PC-9 (cell line): ENCODE data around the gene C2orf76. TPM values are rescaled to one million over a fixed set of nuclear protein-coding genes. Genes with fewer than 3 reads are reported as not detected.

Source experiments
- BruUV-seq: library from RNA; stranded (reverse); fragments of 400-500 nt; replicated peaks from 2 replicates; lab custom pipeline; 2021; lab: Mats Ljungman, UMichigan
- CTCF ChIA-PET: fragments of 300-600 bp; sonication (Branson Sonifier 250); formaldehyde crosslinking; loops from one replicate; lab custom pipeline; 2022; ENCODE audit warnings: antibody characterized with exemption; lab: Charles Lee
- POLR2A ChIA-PET: fragments of 300-600 bp; sonication (Branson Sonifier 250); formaldehyde crosslinking; loops from one replicate; lab custom pipeline; 2022; ENCODE audit warnings: antibody characterized with exemption; ENCODE audit not compliant: unreplicated experiment; lab: Charles Lee
- DNase-seq, 2 experiments: peaks; one replicate each; pipeline versions ENCODE4 v3.0.0 to v3.0.0-alpha.2; 2015 to 2022; ENCODE audit warnings: mixed read lengths in 1 of 2
- H2AFZ ChIP-seq: fragments of 200-600 bp; sonication (generic); 2 replicates; pipeline ENCODE4 v1.8.1; 2017; ENCODE audit warnings: antibody characterized with exemption
- H3F3A ChIP-seq: fragments of 200-600 bp; sonication (generic); 2 replicates; pipeline ENCODE4 v1.8.1; 2017; ENCODE audit warnings: antibody characterized with exemption, mild to moderate bottlenecking, low read depth; ENCODE audit not compliant: insufficient read depth
- H3K27ac ChIP-seq: fragments of 200-600 bp; sonication (generic); 2 replicates; pipeline ENCODE4 v1.6.1; 2016; ENCODE audit warnings: mixed run types
- H3K27me3 ChIP-seq: fragments of 200-600 bp; sonication (generic); 2 replicates; pipeline ENCODE4 v1.6.1; 2016; ENCODE audit warnings: low read depth, mixed run types; ENCODE audit not compliant: insufficient read depth
- H3K36me3 ChIP-seq: fragments of 200-600 bp; sonication (generic); 2 replicates; pipeline ENCODE4 v1.6.1; 2016; ENCODE audit warnings: low read depth, mixed run types
- H3K4me1 ChIP-seq: fragments of 200-600 bp; sonication (generic); replicated peaks from 2 replicates; pipeline ENCODE4 v1.6.1; 2016; ENCODE audit warnings: mixed run types; ENCODE audit not compliant: insufficient read depth
- H3K4me2 ChIP-seq: fragments of 200-600 bp; sonication (generic); 2 replicates; pipeline ENCODE4 v1.6.1; 2017; ENCODE audit warnings: mixed run types
- H3K4me3 ChIP-seq: fragments of 200-600 bp; sonication (generic); 2 replicates; pipeline ENCODE4 v1.6.1; 2016; ENCODE audit warnings: mixed run types
- H3K79me2 ChIP-seq: fragments of 200-600 bp; sonication (generic); 2 replicates; pipeline ENCODE4 v1.6.1; 2017; ENCODE audit warnings: low read depth, mixed run types
- H3K9me2 ChIP-seq: fragments of 200-600 bp; sonication (generic); 2 replicates; pipeline ENCODE4 v1.8.1; 2017; ENCODE audit warnings: mild to moderate bottlenecking; ENCODE audit not compliant: insufficient read depth
- H3K9me3 ChIP-seq: fragments of 200-600 bp; sonication (generic); 2 replicates; pipeline ENCODE4 v1.8.1; 2016; ENCODE audit warnings: low read depth; ENCODE audit not compliant: insufficient read depth
- H4K20me1 ChIP-seq: fragments of 200-600 bp; sonication (generic); 2 replicates; pipeline ENCODE4 v1.8.1; 2017; ENCODE audit not compliant: insufficient read depth
- CTCF ChIP-seq: fragments of 200-600 bp; sonication (generic); conservative IDR thresholded peaks from 2 replicates; pipeline ENCODE4 v1.6.1; 2017; ENCODE audit warnings: mixed run types, antibody characterized with exemption, mild to moderate bottlenecking, moderate library complexity
- EZH2 ChIP-seq: fragments of 200-600 bp; sonication (generic); IDR thresholded peaks from 2 replicates; pipeline ENCODE4 v1.8.0; 2017; ENCODE audit warnings: antibody characterized with exemption, low read depth
- intact Hi-C: fragments of 100-400 bp; cut with micrococcal nuclease; formaldehyde crosslinking; loops from one replicate; pipeline ENCODE4 v1.10.0; 2022; ENCODE audit not compliant: unreplicated experiment
- total RNA-seq: library from RNA; stranded (reverse); gene quantifications from 2 replicates; pipeline ENCODE4 v1.2.3, GENCODE V29; 2021

Gene C2orf76
- total RNA-seq, 1 experiment from 2014 or later = 11.5 TPM

GRCh38 chr2:119293900-119294299, 72.7 kb downstream of the C2orf76 start:
- Histone ChIP-seq H3K4me1 (peaks cover 5% of the 10 kb centered on the region), H3K9me3 (no peaks in the 10 kb centered on the region), H3K79me2 (no peaks in the 10 kb centered on the region), H3K4me2 (no peak overlapping the region), H3K27me3 (no peaks in the 10 kb centered on the region), H2AFZ (no peak overlapping the region), H3K9me2 (no peaks in the 10 kb centered on the region), H3K36me3 (no peaks in the 10 kb centered on the region), H3K27ac (no peak overlapping the region), H4K20me1 (no peaks in the 10 kb centered on the region), H3F3A (no peaks in the 10 kb centered on the region), H3K4me3 (no peak overlapping the region)
- BruUV-seq = no TSS peak
- intact Hi-C loops = loop anchor here (2.0 to 5.0 kb wide), 3 partner anchors 73 to 183 kb away; partner anchors contain the start of genes C2orf76 and DBI
- ChIA-PET POLR2A (no interaction called here), CTCF (no interaction called here)
- DNase-seq = no peak
- no peak for TF ChIP-seq CTCF
- no peak for TF ChIP-seq EZH2

- Histone ChIP-seq H3F3A (no peaks in the 10 kb centered on the region), H3K36me3 (no peaks in the 10 kb centered on the region), H3K9me2 (no peaks in the 10 kb centered on the region), H4K20me1 (no peaks in the 10 kb centered on the region), H3K27me3 (no peaks in the 10 kb centered on the region), H3K27ac (no peak overlapping the region), H2AFZ (no peak overlapping the region), H3K4me2 (no peak overlapping the region), H3K4me1 (peaks cover 5% of the 10 kb centered on the region), H3K9me3 (no peaks in the 10 kb centered on the region), H3K79me2 (no peaks in the 10 kb centered on the region), H3K4me3 (no peak overlapping the region)
- intact Hi-C loops = loop anchor here (2.0 to 5.0 kb wide), 3 partner anchors 74 to 184 kb away; partner anchors contain the start of genes C2orf76 and DBI
- ChIA-PET CTCF (no interaction called here), POLR2A (no interaction called here)
- no TSS peak for BruUV-seq
- TF ChIP-seq CTCF (no peak), EZH2 (no peak)
- no peak for DNase-seq
These were observed 73.4 kb downstream of the C2orf76 start for GRCh38 chr2:119293254-119293653.

- Histone ChIP-seq H2AFZ (no peak overlapping the region), H3K9me3 (no peaks in the 10 kb centered on the region), H3K4me2 (no peak overlapping the region), H3K79me2 (no peaks in the 10 kb centered on the region), H3F3A (no peaks in the 10 kb centered on the region), H3K36me3 (no peaks in the 10 kb centered on the region), H3K27ac (no peak overlapping the region), H3K4me1 (peaks cover 5% of the 10 kb centered on the region), H3K9me2 (no peaks in the 10 kb centered on the region), H3K27me3 (no peaks in the 10 kb centered on the region), H3K4me3 (no peak overlapping the region), H4K20me1 (no peaks in the 10 kb centered on the region)
- ChIA-PET POLR2A (no interaction called here), CTCF (no interaction called here)
- BruUV-seq = no TSS peak
- peak in 1 of 2 experiments; percentile 59 for DNase-seq
- TF ChIP-seq CTCF (no peak), EZH2 (no peak)
- intact Hi-C loops = loop anchor here (2.0 to 5.0 kb wide), 3 partner anchors 75 to 185 kb away; partner anchors contain the start of genes C2orf76 and DBI
These were observed 74.4 kb downstream of the C2orf76 start for GRCh38 chr2:119292226-119292625.
